GM12873 (cell line): ENCODE data around the gene MYO18B.

Experiments used
- CTCF ChIP-seq: IDR thresholded peaks from 2 replicates; pipeline ENCODE4 v1.5.1; 2012; ENCODE audit warnings: low read depth, mild to moderate bottlenecking, moderate library complexity, low read length, control low read depth; ENCODE audit not compliant: insufficient read depth; ENCODE audit errors: missing control alignments

Gene MYO18B

GRCh38 chr22:25964961-25965730 lies 223.2 kb downstream of the MYO18B start:
- TF ChIP-seq CTCF = no peak

GRCh38 chr22:25966448-25966913 lies 224.5 kb downstream of the MYO18B start:
- TF ChIP-seq CTCF = no peak

GRCh38 chr22:25969286-25969685 lies 227.3 kb downstream of the MYO18B start:
- no peak for TF ChIP-seq CTCF

- no peak for TF ChIP-seq CTCF
These were observed 227.9 kb downstream of the MYO18B start for GRCh38 chr22:25969901-25970300.

- no peak for TF ChIP-seq CTCF
These were observed 228.5 kb downstream of the MYO18B start for GRCh38 chr22:25970374-25970911.

GRCh38 chr22:25970999-25971811 lies 229.2 kb downstream of the MYO18B start:
- no peak for TF ChIP-seq CTCF

GRCh38 chr22:25972397-25972796 lies 230.4 kb downstream of the MYO18B start:
- no peak for TF ChIP-seq CTCF
